Posterior cingulate gyrus (tissue), 11 donors: ENCODE results near the gene NT5DC1.

Experiments
- DNase-seq, 10 donors: peaks; one replicate each; pipeline versions ENCODE4 v3.0.0 to v3.0.0-alpha.2; 2020 to 2021; ENCODE audit warnings: mixed read lengths in 3 of 10
- intact Hi-C: fragments of 100-400 bp; cut with DNase I; formaldehyde crosslinking; loops from one replicate; pipeline ENCODE4 v1.15.1; 2023

Gene NT5DC1

DNA sequence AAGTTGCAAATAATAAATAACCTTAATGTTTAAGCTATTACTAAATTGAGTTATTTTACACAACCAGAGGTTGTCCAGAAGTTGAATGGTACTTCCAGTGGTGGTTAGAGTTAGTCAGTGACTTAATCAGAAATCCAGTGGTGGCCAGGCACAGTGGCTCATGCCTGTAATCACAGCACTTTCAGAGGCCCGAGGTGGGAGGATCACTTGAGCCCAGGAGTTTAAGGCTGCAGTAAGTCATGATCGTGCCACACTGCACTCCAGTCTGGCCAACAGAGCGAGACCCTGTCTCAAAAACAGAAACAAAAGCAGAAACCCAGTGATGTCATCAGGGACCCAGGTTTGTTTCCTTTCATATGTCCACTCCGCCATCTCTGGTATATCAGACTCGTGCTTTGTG lies 118.2 kb downstream of the NT5DC1 start:
- intact Hi-C loops: loop anchor here (5.0 to 10.0 kb wide), 3 partner anchors 46 to 353 kb away; partner anchors contain the start of gene RWDD1
- peak in 2 of 10 donors; percentile 55 to 79 for DNase-seq

GRCh38 chr6:116221067-116221466 lies 120.4 kb downstream of the NT5DC1 start:
- no peak for DNase-seq
- intact Hi-C loops: no loop called here

- intact Hi-C loops: no loop called here
- no peak for DNase-seq
Observed at GRCh38 chr6:116221911-116222310, 121.3 kb downstream of the NT5DC1 start.

DNA sequence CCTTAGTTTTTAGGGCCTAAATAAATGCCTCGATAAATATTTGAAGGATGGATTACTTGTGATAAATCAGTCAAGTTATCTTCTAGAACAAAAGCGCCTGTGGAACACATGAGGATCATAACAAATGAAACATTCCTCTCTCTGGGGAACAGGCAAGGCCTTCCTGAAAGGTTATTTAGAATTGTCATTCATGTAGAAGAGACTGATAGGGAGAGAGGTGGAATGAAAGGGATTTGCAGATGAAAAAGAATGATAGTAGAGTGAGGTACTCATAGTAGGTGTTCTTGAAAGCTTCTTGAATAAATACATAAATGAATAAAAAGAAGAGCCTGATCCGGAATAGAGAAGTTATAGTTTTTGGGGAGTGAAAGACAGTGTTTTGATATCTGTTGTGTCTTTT lies 122.7 kb downstream of the NT5DC1 start:
- intact Hi-C loops: no loop called here
- no peak for DNase-seq

DNA sequence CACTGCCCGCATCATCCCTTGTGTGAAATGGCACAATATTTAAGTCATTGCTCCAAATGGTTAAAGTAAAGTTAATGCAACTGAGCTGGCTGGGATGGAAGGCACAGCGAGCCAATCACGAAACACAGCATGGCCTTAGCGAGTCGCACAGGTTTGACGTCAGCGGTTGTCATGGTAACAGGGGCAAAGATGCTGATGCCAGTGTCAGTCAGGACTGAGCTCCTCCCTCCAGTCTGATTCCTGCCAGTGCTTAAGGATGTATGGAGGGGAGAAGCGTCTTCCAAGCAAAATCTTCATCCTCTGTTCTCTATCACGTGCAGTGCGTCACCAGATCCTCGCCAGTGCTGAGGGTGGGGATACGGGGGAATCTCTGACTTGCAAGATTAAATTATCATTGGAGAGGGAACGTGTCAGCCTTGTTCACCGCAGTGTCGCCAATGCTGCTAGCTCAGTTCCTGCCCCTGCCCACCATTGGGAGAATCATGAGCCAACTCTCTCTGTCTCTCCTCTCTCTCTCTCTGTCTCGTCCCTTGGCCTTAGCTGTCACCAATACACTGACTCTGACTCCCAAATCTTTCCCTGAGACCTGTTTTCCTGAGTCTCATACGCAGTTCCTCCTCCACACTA lies 128.7 kb downstream of the NT5DC1 start:
- peak; percentile 93 to 99 (median 98) for DNase-seq
- intact Hi-C loops: loop anchor here (1.0 kb wide), 1 partner anchor 24 kb away; no protein-coding TSS in a partner anchor

DNA sequence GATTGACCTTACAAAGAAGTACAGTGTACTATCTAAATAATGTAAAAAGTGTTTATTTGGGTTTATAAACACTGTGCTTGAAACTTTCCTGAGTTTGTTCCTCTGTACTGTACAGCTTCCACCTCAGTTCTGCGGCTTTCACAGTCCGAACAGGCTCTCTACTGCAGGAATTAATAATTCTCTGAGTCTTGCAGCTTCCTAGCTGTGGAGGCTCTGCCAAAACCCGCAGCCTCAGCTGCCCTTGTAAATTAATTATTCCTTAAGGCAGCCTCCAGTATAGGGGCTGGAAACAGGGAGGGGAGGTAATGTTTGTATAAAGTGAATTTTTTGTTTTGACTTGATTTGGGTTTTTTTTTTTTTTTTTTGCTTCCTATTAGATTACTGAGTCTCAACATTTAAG lies 134.0 kb downstream of the NT5DC1 start:
- intact Hi-C loops: no loop called here

DNA sequence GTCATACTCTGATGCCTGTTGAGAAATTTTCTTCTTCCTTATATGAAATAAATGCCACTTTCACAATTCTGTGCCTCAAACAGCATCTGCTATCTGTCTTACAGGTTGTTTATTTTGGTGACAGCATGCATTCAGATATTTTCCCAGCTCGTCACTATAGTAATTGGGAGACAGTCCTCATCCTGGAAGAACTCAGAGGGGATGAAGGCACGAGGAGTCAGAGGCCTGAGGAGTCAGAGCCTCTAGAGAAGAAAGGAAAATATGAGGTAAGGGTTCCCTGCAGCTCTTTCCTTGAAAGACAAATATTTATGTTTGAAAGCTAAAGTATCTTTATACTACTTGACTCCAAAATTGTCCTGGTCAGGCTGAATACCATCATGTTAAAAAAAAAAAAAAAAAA lies 137.4 kb downstream of the NT5DC1 start:
- DNase-seq: no peak
- intact Hi-C loops: no loop called here

More for the DNA sequence above, 134.0 kb downstream of the NT5DC1 start:
- DNase-seq: no peak

GRCh38 chr6:116239256-116239655 lies 138.6 kb downstream of the NT5DC1 start:
- no peak for DNase-seq
- intact Hi-C loops: no loop called here

GRCh38 chr6:116239856-116240255 lies 139.2 kb downstream of the NT5DC1 start:
- no peak for DNase-seq
- intact Hi-C loops: no loop called here

- DNase-seq: no peak
- intact Hi-C loops: no loop called here
Observed at GRCh38 chr6:116244284-116244683, 143.6 kb downstream of the NT5DC1 start.

- intact Hi-C loops: no loop called here
- DNase-seq: no peak
Observed at GRCh38 chr6:116246089-116246488, 145.4 kb downstream of the NT5DC1 start.

GRCh38 chr6:116247285-116247684 lies 146.6 kb downstream of the NT5DC1 start:
- DNase-seq: no peak
- intact Hi-C loops: no loop called here

DNA sequence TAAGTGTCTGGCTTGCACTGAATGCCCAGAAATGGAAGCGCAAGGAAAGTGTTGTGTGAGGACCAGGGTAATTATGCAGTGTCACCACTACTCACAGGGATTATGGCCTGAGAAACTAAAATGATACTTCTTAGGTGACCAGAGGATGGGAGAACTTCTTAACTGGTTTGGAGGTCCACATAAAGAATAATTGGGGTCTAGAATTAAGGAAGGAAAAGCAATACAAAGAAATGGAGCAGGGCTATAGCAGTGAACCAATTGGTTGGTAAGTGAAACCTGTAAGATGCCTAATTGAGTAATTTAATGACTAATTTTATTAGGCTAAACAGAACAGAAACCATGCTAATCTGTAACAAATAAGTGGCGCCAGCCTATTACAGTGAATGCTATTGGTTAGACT lies 147.9 kb downstream of the NT5DC1 start:
- intact Hi-C loops: no loop called here

GRCh38 chr6:116251568-116252384 lies 151.1 kb downstream of the NT5DC1 start:
- no peak for DNase-seq
- intact Hi-C loops: no loop called here

More for the DNA sequence above, 147.9 kb downstream of the NT5DC1 start:
- no peak for DNase-seq

DNA sequence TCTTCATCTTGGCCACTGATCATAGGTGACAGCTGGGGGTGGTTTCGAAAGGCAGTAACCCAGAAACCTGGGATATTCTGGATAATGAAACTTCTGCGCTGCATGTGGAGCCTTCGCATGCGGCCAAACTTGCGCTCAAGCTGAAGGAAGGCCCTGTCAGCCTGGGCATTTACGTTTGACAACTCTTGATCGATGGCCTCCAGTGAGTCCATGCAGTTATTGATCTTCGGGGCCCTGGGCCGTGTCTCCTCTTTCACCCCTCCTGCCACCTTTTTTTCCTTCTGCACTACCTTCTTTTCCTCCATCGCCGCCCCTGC lies 152.5 kb downstream of the NT5DC1 start:
- intact Hi-C loops: loop anchor here (1.0 kb wide), 1 partner anchor 24 kb away; no protein-coding TSS in a partner anchor

GRCh38 chr6:116253505-116254296 lies 153.0 kb downstream of the NT5DC1 start, which contains the start of gene TSPYL4:
TSS of gene TSPYL4 (minus strand) at chr6:116254075. CDS start at chr6:116254008, 67 bp downstream.
- peak; percentile 87 to 99 (median 94) for DNase-seq
- intact Hi-C loops: loop anchor here (1.0 kb wide), 1 partner anchor 24 kb away; no protein-coding TSS in a partner anchor

More for the DNA sequence above, 152.5 kb downstream of the NT5DC1 start:
- DNase-seq: peak in 1 of 10 donors; percentile 20

DNA sequence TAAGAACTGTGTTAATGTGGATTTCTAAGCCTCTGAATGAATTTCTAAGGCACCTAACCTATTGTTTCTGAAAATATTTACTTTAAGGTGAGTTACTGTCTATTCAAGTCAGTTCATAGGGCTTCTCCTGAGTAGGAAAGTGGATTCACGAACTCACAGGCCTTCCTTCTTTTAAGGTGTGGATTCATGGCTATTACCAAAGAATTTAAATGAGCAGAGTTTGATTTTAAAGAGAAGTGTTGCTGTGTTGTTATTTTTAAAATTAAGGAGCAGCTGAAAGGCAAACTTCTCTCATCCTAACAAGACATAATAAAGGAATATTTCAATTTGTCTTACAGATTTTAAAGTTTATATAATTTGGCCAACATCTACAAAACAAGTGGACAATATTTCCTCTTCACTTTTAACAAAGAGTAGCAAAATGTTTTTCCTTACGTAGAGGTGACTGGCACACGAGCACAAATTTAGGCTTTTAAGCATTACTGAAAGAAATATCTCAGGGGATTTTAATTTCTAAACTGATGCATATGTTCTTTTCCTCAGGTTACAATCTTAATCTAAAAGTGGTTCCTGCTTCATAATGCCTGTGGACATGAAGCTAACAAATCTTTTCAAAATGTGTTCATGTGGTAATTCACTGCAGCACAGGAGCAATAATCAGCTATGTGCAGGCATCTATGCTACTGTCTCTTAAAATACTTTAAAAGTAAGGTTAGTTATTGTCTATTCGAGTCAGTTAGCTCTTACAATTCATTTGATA lies 153.8 kb downstream of the NT5DC1 start:
- DNase-seq: no peak
- intact Hi-C loops: no loop called here

GRCh38 chr6:116255246-116255800 lies 154.7 kb downstream of the NT5DC1 start:
- no peak for DNase-seq
- intact Hi-C loops: no loop called here

- no peak for DNase-seq
- intact Hi-C loops: no loop called here
Observed at GRCh38 chr6:116256694-116257093, 156.0 kb downstream of the NT5DC1 start.

- intact Hi-C loops: no loop called here
- DNase-seq: no peak
Observed at GRCh38 chr6:116258520-116258919, 157.9 kb downstream of the NT5DC1 start.
